Measurements from ENCODE around the gene THRA. TPM values are rescaled to one million over a fixed set of nuclear protein-coding genes. Genes with fewer than 3 reads are reported as not detected.
A peak's percentile ranks its signal among the peaks of the same experiment; 100 is the strongest.

The THRA gene
- polyA plus RNA-seq, 1 donor (not counting 4 experiments of a cell fraction or from before 2014, with no cell fraction given), result 4.5 TPM

DNA sequence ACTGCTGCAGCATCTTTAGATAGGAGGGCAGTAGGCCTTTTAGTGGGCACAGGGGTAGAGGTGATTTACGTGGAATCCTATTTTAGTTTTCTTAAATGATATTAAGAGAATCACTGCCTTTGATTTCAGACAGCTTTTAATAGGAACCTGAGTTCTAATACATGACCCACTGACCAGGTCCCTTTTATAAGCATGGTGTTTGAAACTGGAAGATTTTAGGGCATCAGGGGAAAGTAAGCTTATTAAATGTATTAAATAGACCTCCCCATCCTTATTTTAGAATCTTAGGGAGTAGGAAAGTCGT is 61.0 kb downstream of the THRA start:
- Histone ChIP-seq H3K79me2 (ENCODE audit: control insufficient read depth, insufficient read depth, low read length) (peaks cover 65% of the 10 kb centered on the region), H3K4me3 (ENCODE audit: control insufficient read depth in 2 of 3, extremely low read depth in 1 of 3, insufficient read depth in 2 of 3, low read depth in 1 of 3, low read length in 3 of 3) (peak overlapping the region; percentile 70 to 99 (median 97)), H3K9ac (ENCODE audit: control insufficient read depth, extremely low read depth, insufficient read depth, low read length) (peak overlapping the region; percentile 75), H3K9me1 (ENCODE audit: control insufficient read depth, extremely low read depth, insufficient read depth, low read length) (no peaks in the 10 kb centered on the region), H2AFZ (ENCODE audit: control insufficient read depth, low read length) (no peak overlapping the region), H3K4me1 (ENCODE audit: control insufficient read depth, extremely low read depth, insufficient read depth, low read length) (peaks cover 19% of the 10 kb centered on the region), H3K4me2 (ENCODE audit: control insufficient read depth, extremely low read depth, insufficient read depth, low read depth, low read length) (peak overlapping the region; percentile 99), H3K27me3 (ENCODE audit: control insufficient read depth, extremely low read depth, insufficient read depth, low read length) (no peaks in the 10 kb centered on the region), H3K36me3 (ENCODE audit: control insufficient read depth in 2 of 2, extremely low read depth in 1 of 2, insufficient read depth in 2 of 2, low read length in 2 of 2) (peaks cover 7 to 21% of the 10 kb centered on the region in 2 experiments), H4K20me1 (ENCODE audit: control insufficient read depth, extremely low read depth, insufficient read depth, low read length) (peaks cover 9% of the 10 kb centered on the region), H3K9me3 (ENCODE audit: control insufficient read depth, low read depth, low read length) (no peaks in the 10 kb centered on the region), H3K27ac (ENCODE audit: control insufficient read depth, insufficient read depth, low read length) (peak overlapping the region; percentile 73)
- dilution Hi-C loops (cut with MboI; ENCODE audit: extremely low pct_ligation_motif_present, low sequenced_read_pairs), result no loop called here
- FAIRE-seq (no peak), DNase-seq (ENCODE audit: low read depth, low spot score) (no peak)
- no peak for TF ChIP-seq EZH2 (IDR thresholded peaks at IDR 0.05; ENCODE audit: low read length)
- TF ChIP-seq, protein P1, sequence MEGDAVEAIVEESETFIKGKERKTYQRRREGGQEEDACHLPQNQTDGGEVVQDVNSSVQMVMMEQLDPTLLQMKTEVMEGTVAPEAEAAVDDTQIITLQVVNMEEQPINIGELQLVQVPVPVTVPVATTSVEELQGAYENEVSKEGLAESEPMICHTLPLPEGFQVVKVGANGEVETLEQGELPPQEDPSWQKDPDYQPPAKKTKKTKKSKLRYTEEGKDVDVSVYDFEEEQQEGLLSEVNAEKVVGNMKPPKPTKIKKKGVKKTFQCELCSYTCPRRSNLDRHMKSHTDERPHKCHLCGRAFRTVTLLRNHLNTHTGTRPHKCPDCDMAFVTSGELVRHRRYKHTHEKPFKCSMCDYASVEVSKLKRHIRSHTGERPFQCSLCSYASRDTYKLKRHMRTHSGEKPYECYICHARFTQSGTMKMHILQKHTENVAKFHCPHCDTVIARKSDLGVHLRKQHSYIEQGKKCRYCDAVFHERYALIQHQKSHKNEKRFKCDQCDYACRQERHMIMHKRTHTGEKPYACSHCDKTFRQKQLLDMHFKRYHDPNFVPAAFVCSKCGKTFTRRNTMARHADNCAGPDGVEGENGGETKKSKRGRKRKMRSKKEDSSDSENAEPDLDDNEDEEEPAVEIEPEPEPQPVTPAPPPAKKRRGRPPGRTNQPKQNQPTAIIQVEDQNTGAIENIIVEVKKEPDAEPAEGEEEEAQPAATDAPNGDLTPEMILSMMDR (optimal IDR thresholded peaks at IDR 0.05 in 1 of 3, IDR thresholded peaks at IDR 0.05 in 1 of 3, conservative IDR thresholded peaks at IDR 0.05 in 1 of 3; ENCODE audit: extremely low read depth in 1 of 3, insufficient read depth in 2 of 3, low read length in 3 of 3), result no peak

DNA sequence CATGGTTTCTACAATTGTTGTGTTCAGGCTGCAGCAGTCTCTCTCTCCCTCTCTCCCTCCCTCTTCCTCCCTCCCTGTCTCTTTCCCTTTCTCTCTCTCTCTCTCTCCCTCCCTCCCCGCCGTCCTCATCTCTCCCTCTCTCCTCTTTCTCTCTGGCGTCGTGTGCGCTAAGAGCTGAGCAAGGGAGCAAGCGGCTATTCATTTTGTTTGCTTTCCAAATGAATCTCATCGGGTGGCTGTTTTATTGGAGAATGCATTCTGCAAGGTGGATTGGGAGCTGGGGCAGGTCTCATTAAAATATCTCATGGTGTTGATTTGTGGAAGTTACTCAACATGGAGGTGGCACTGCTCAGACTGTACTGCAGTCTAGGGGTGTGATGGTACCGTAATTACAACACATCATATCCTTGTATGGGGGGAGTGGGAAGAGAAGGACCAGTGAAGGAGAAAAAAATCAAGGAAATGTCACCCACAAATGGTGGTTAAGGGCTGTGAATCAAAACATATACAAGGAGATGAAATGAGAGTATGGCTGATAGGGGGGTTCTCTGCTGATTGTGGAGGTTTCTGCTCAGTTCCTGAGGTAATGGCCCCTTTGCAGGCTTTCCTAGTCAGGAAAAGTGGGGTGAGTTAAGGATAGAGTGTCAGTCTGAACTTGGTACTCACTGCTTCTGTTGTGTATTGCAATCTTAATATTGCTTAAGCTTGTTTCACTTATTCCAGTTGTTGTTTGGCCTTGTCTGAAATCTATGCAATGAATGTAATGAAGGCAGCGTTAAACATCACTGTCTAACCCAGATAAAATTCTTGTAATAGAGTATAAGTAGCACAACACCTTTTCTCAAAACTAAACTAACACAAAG is 61.7 kb downstream of the THRA start:
- Histone ChIP-seq H4K20me1 (ENCODE audit: control insufficient read depth, extremely low read depth, insufficient read depth, low read length) (peaks cover 9% of the 10 kb centered on the region), H3K4me2 (ENCODE audit: control insufficient read depth, extremely low read depth, insufficient read depth, low read depth, low read length) (peak overlapping the region; percentile 99), H3K36me3 (ENCODE audit: control insufficient read depth in 2 of 2, extremely low read depth in 1 of 2, insufficient read depth in 2 of 2, low read length in 2 of 2) (peaks cover 10 to 27% of the 10 kb centered on the region in 2 experiments), H3K9me3 (ENCODE audit: control insufficient read depth, low read depth, low read length) (no peaks in the 10 kb centered on the region), H3K4me1 (ENCODE audit: control insufficient read depth, extremely low read depth, insufficient read depth, low read length) (peaks cover 19% of the 10 kb centered on the region), H3K79me2 (ENCODE audit: control insufficient read depth, insufficient read depth, low read length) (peaks cover 68% of the 10 kb centered on the region), H3K27me3 (ENCODE audit: control insufficient read depth, extremely low read depth, insufficient read depth, low read length) (no peaks in the 10 kb centered on the region), H2AFZ (ENCODE audit: control insufficient read depth, low read length) (no peak overlapping the region), H3K27ac (ENCODE audit: control insufficient read depth, insufficient read depth, low read length) (peak overlapping the region; percentile 73), H3K9ac (ENCODE audit: control insufficient read depth, extremely low read depth, insufficient read depth, low read length) (peak overlapping the region; percentile 75), H3K9me1 (ENCODE audit: control insufficient read depth, extremely low read depth, insufficient read depth, low read length) (no peaks in the 10 kb centered on the region), H3K4me3 (ENCODE audit: control insufficient read depth in 2 of 3, extremely low read depth in 1 of 3, insufficient read depth in 2 of 3, low read depth in 1 of 3, low read length in 3 of 3) (peak overlapping the region; percentile 70 to 99 (median 97))
- dilution Hi-C loops (cut with MboI; ENCODE audit: extremely low pct_ligation_motif_present, low sequenced_read_pairs), result no loop called here
- DNase-seq (ENCODE audit: low read depth, low spot score) (no peak), FAIRE-seq (no peak)
- TF ChIP-seq, protein P1 (optimal IDR thresholded peaks at IDR 0.05 in 1 of 3, IDR thresholded peaks at IDR 0.05 in 1 of 3, conservative IDR thresholded peaks at IDR 0.05 in 1 of 3; ENCODE audit: extremely low read depth in 1 of 3, insufficient read depth in 2 of 3, low read length in 3 of 3), result no peak
- no peak for TF ChIP-seq EZH2 (IDR thresholded peaks at IDR 0.05; ENCODE audit: low read length)
